DND-41 (cell line): ENCODE measurements around the gene RASGRF1.

Experiments used
- ATAC-seq: fragments of 200-7000 bp; cut with Tn5 transposase; 3 replicates; pipeline ENCODE4 v1.9.1; 2021; ENCODE audit warnings: low read depth; ENCODE audit not compliant: insufficient read depth
- DNase-seq: peaks from one replicate; pipeline ENCODE4 v3.0.0-alpha.2; 2020
- H2AFZ ChIP-seq: 2 replicates; pipeline ENCODE4 v1.6.0; 2012; ENCODE audit warnings: low read depth, low read length
- H3K27ac ChIP-seq: 2 replicates; pipeline ENCODE4 v1.5.1; 2012; ENCODE audit warnings: low read length, inconsistent platforms
- H3K27me3 ChIP-seq: fragments of 200-600 bp; sonication (generic); 2 replicates; pipeline ENCODE4 v1.6.0; 2012; ENCODE audit warnings: low read length, mild to moderate bottlenecking, inconsistent platforms; ENCODE audit not compliant: insufficient read depth, poor library complexity
- H3K36me3 ChIP-seq: 2 replicates; pipeline ENCODE4 v1.5.1; 2012; ENCODE audit warnings: low read length, inconsistent platforms; ENCODE audit not compliant: insufficient read depth
- H3K4me1 ChIP-seq: 2 replicates; pipeline ENCODE4 v1.5.1; 2012; ENCODE audit warnings: mild to moderate bottlenecking, low read length; ENCODE audit not compliant: insufficient read depth
- H3K4me2 ChIP-seq: 2 replicates; pipeline ENCODE4 v1.6.0; 2012; ENCODE audit warnings: mild to moderate bottlenecking, moderate library complexity, low read length, inconsistent platforms; ENCODE audit not compliant: insufficient read depth
- H3K4me3 ChIP-seq, 2 experiments: fragments of 200-600 bp in 1 of 2; shearing (Covaris generic) in 1 of 2; 2 replicates each; pipeline ENCODE4 v1.5.1; 2012 to 2016; ENCODE audit warnings: inconsistent platforms in 2 of 2, low read length in 2 of 2, mild to moderate bottlenecking in 2 of 2, low read depth in 1 of 2, moderate library complexity in 1 of 2
- H3K79me2 ChIP-seq: 2 replicates; pipeline ENCODE4 v1.6.0; 2012; ENCODE audit warnings: low read length, inconsistent platforms; ENCODE audit not compliant: insufficient read depth
- H3K9ac ChIP-seq: 2 replicates; pipeline ENCODE4 v1.6.0; 2012; ENCODE audit warnings: low read depth, mild to moderate bottlenecking, inconsistent platforms, low read length, moderate library complexity
- H3K9me3 ChIP-seq: 2 replicates; pipeline ENCODE4 v1.5.1; 2012; ENCODE audit warnings: low read length, moderate library complexity, mild to moderate bottlenecking, inconsistent platforms; ENCODE audit not compliant: insufficient read depth, severe bottlenecking
- H4K20me1 ChIP-seq: 2 replicates; pipeline ENCODE4 v1.6.0; 2012; ENCODE audit warnings: low read length; ENCODE audit not compliant: insufficient read depth
- CTCF ChIP-seq: IDR thresholded peaks from 2 replicates; pipeline ENCODE4 v1.5.1; 2012; ENCODE audit warnings: borderline replicate concordance, low read length, moderate library complexity, mild to moderate bottlenecking; ENCODE audit not compliant: poor library complexity, severe bottlenecking; ENCODE audit errors: extremely low read depth
- EZH2 ChIP-seq: IDR thresholded peaks from 3 replicates; pipeline ENCODE4 v1.6.1; 2012; ENCODE audit warnings: borderline replicate concordance, low read depth, mild to moderate bottlenecking, moderate library complexity, low read length, inconsistent platforms; ENCODE audit not compliant: severe bottlenecking

RASGRF1 gene

DNA sequence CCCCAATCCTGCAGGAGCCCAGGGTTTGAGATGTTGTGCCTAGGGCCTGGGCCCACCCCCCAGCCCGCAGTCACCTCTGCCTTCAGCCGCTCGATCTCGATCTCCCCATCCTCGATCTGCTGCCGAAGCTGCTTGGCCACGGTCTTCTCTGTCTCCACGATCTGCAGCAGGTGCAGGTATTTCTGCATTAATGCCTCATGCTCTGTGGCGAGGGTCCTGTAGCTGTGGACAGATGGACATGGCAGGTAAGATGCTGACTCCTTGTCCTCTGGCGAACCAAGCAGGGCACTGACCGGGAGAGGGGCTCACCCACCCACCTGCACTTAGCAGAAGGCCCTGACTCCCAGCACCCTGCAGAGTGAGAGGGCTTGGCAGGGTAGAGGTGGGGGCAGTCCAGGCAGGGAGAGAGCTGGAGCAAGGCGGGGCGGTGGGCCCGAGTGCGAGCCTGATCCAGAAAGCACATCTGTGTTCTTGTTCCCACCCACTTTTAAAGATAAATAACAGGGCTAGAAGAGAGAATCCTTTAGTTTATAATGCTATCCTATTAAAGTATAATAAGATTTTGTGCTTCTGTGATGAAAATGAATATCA lies 32.2 kb downstream of the RASGRF1 start:
- Histone ChIP-seq H3K27me3 (peaks cover 2% of the 10 kb centered on the region), H2AFZ (no peak overlapping the region), H3K27ac (no peak overlapping the region), H3K4me3 (no peak overlapping the region), H3K79me2 (no peaks in the 10 kb centered on the region), H3K9me3 (no peaks in the 10 kb centered on the region), H3K9ac (no peak overlapping the region), H3K36me3 (no peaks in the 10 kb centered on the region), H3K4me1 (no peaks in the 10 kb centered on the region), H3K4me2 (no peak overlapping the region), H4K20me1 (no peaks in the 10 kb centered on the region)
- ATAC-seq: no peak
- no peak for DNase-seq
- TF ChIP-seq CTCF (no peak), EZH2 (no peak)

- ATAC-seq: no peak
- TF ChIP-seq CTCF (no peak), EZH2 (no peak)
Observed at GRCh38 chr15:79057050-79057449, 33.5 kb downstream of the RASGRF1 start.

GRCh38 chr15:79054350-79054749 lies 36.2 kb downstream of the RASGRF1 start:
- no peaks in the 10 kb centered on the region for H4K20me1 ChIP-seq
- H3K36me3 ChIP-seq: no peaks in the 10 kb centered on the region
- TF ChIP-seq CTCF (no peak), EZH2 (no peak)
- H3K79me2 ChIP-seq: no peaks in the 10 kb centered on the region
- no peak overlapping the region for H3K4me3 ChIP-seq
- no peak overlapping the region for H3K4me2 ChIP-seq
- H3K27me3 ChIP-seq: peaks cover 7% of the 10 kb centered on the region
- H3K9me3 ChIP-seq: no peaks in the 10 kb centered on the region
- H3K4me1 ChIP-seq: no peaks in the 10 kb centered on the region
- no peak for DNase-seq
- no peak overlapping the region for H3K27ac ChIP-seq
- ATAC-seq: no peak
- no peak overlapping the region for H2AFZ ChIP-seq
- H3K9ac ChIP-seq: no peak overlapping the region

More at GRCh38 chr15:79057050-79057449, 33.5 kb downstream of the RASGRF1 start:
- peaks cover 2% of the 10 kb centered on the region for H3K27me3 ChIP-seq
- no peak overlapping the region for H3K4me2 ChIP-seq
- no peaks in the 10 kb centered on the region for H3K36me3 ChIP-seq
- H3K79me2 ChIP-seq: no peaks in the 10 kb centered on the region
- H3K4me1 ChIP-seq: no peaks in the 10 kb centered on the region
- H3K27ac ChIP-seq: no peak overlapping the region
- H3K9me3 ChIP-seq: no peaks in the 10 kb centered on the region
- H3K4me3 ChIP-seq: no peak overlapping the region
- no peak overlapping the region for H3K9ac ChIP-seq
- no peak for DNase-seq
- no peaks in the 10 kb centered on the region for H4K20me1 ChIP-seq
- no peak overlapping the region for H2AFZ ChIP-seq

DNA sequence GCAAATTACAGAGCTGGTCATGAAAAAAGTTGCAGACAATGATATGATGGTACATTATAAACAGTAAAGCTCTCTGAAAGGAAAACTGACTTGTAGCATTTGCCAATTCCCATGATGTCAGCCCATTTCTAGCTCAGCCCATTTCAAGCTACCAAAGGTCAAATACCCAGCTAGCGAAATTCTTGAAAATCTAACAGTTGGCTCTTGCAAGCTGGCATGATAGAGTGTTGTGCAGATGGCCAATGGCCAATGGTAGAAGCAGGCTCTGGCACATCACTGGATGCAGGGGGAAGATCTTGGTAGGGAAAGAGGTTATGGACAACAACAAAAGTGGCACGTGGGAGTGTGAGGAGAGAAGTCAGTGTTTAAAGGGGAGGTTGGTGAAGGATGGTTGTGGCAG lies 36.7 kb downstream of the RASGRF1 start:
- no peaks in the 10 kb centered on the region for H3K79me2 ChIP-seq
- ATAC-seq: no peak
- H2AFZ ChIP-seq: no peak overlapping the region

More for the DNA sequence above, 36.7 kb downstream of the RASGRF1 start:
- H3K36me3 ChIP-seq: no peaks in the 10 kb centered on the region
- H3K4me2 ChIP-seq: no peak overlapping the region
- TF ChIP-seq CTCF: no peak
- TF ChIP-seq EZH2: no peak
- peaks cover 7% of the 10 kb centered on the region for H3K27me3 ChIP-seq
- H3K9me3 ChIP-seq: no peaks in the 10 kb centered on the region
- DNase-seq: no peak
- no peak overlapping the region for H3K9ac ChIP-seq
- H4K20me1 ChIP-seq: no peaks in the 10 kb centered on the region
- no peak overlapping the region for H3K4me3 ChIP-seq
- no peaks in the 10 kb centered on the region for H3K4me1 ChIP-seq
- no peak overlapping the region for H3K27ac ChIP-seq
